Measurements from ENCODE around the gene RASAL2.
A peak's percentile ranks its signal among the peaks of the same experiment; 100 is the strongest.

Gene RASAL2

GRCh38 chr1:178060789-178061556 is 32.9 kb upstream of the RASAL2 start:
- peak overlapping the region; percentile 12; the same call in 1 of the 2 replicates for H3K4me3 ChIP-seq (ENCODE audit: control insufficient read depth, low read depth, low read length)
- no peak for TF ChIP-seq CTCF (IDR thresholded peaks at IDR 0.05; ENCODE audit: control insufficient read depth, insufficient read depth, low read depth, low read length, missing control alignments)
- DNase-seq (ENCODE audit: low read depth), result peak; percentile 83

- no peak for TF ChIP-seq CTCF (IDR thresholded peaks at IDR 0.05; ENCODE audit: control insufficient read depth, insufficient read depth, low read depth, low read length, missing control alignments)
- no peak overlapping the region for H3K4me3 ChIP-seq (ENCODE audit: control insufficient read depth, low read depth, low read length)
- no peak for DNase-seq (ENCODE audit: low read depth)
Observed at GRCh38 chr1:178061620-178062019, 32.3 kb upstream of the RASAL2 start.

GRCh38 chr1:178064191-178064821 is 29.6 kb upstream of the RASAL2 start:
- DNase-seq (ENCODE audit: low read depth), result no peak
- no peak for TF ChIP-seq CTCF (IDR thresholded peaks at IDR 0.05; ENCODE audit: control insufficient read depth, insufficient read depth, low read depth, low read length, missing control alignments)
- H3K4me3 ChIP-seq (ENCODE audit: control insufficient read depth, low read depth, low read length), result no peak overlapping the region

GRCh38 chr1:178065250-178065649 is 28.7 kb upstream of the RASAL2 start:
- DNase-seq (ENCODE audit: low read depth), result no peak
- no peak overlapping the region for H3K4me3 ChIP-seq (ENCODE audit: control insufficient read depth, low read depth, low read length)
- no peak for TF ChIP-seq CTCF (IDR thresholded peaks at IDR 0.05; ENCODE audit: control insufficient read depth, insufficient read depth, low read depth, low read length, missing control alignments)

- no peak for TF ChIP-seq CTCF (IDR thresholded peaks at IDR 0.05; ENCODE audit: control insufficient read depth, insufficient read depth, low read depth, low read length, missing control alignments)
- no peak overlapping the region for H3K4me3 ChIP-seq (ENCODE audit: control insufficient read depth, low read depth, low read length)
- no peak for DNase-seq (ENCODE audit: low read depth)
Observed at GRCh38 chr1:178066296-178066907, 27.5 kb upstream of the RASAL2 start.

- TF ChIP-seq CTCF (IDR thresholded peaks at IDR 0.05; ENCODE audit: control insufficient read depth, insufficient read depth, low read depth, low read length, missing control alignments), result no peak
- H3K4me3 ChIP-seq (ENCODE audit: control insufficient read depth, low read depth, low read length), result no peak overlapping the region
- DNase-seq (ENCODE audit: low read depth), result no peak
Observed at GRCh38 chr1:178066908-178067614, 26.8 kb upstream of the RASAL2 start.
